ENCODE data around the gene PLCD3.

PLCD3 gene

DNA sequence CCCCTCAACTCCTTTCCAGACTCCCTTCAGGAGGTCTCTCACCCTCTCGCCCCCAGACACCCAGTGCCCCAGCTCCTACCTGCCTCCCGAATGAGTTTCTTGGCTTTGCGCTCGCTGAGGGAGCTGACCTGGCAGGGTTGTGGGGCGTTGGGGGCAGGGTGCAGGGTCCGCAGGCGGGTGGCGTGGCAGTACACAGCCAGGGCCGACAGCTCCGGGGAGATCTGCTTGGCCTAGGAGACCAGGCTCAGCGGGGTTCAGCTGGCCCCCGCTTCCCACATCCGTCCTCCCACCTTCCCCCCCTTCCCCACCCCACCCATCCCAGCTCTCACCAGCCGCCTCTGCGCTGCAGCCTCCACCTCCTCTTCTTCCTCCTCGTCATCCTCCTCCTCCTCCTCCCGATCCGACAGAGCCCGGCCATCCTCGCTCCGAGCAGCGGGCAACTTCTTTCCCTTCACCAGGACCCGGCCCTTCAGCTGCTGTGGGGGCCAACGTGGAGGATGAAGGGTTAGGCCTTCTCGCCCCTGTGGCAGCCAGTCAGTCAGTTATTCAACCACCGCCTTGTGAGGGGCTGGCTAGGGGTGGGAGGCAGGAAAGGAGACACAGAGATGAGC lies 17.2 kb downstream of the PLCD3 start:
- DNase-seq: no peak

DNA sequence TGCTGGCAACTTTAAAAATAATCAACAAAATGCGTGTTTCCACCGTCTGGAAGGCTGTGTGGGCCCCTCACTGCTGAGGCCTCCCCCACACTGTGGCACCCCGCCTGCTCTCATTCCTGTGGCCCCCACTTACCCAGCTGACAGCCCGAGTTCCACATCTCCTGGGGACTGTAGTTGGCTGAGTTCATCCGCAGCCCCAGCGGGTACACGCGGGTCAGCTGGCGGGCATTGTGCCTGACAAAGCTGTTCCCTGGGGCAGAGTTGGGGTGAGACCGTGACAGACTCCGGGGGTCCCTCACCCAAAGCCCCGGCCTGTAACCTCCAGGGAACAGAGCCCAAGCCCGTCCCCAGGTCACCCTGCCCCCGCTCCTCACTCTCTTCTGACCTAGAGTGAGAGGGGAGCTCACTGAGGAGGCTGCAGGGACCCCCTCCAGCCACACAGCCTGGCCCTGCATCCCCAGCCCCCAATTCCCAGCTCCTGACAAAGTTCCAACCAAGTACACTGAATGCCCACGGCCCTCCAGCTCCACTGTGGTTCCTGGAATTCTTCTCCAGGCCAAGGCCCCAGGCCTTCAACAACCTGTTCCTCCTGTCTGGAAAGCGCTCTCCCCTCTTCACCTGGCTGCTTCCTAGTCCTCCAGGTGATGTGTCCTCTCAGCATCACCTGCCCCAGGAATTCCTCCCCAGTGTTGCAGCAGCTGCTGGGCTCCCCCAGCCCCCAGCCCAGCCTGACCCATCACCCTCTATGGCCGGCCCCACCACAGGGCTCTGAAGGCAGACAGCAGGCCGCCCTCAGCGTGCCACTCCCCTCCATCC lies 18.0 kb downstream of the PLCD3 start:
- no peak for DNase-seq

- DNase-seq: no peak
Observed at GRCh38 chr17:45113424-45113754, 18.9 kb downstream of the PLCD3 start.

DNA sequence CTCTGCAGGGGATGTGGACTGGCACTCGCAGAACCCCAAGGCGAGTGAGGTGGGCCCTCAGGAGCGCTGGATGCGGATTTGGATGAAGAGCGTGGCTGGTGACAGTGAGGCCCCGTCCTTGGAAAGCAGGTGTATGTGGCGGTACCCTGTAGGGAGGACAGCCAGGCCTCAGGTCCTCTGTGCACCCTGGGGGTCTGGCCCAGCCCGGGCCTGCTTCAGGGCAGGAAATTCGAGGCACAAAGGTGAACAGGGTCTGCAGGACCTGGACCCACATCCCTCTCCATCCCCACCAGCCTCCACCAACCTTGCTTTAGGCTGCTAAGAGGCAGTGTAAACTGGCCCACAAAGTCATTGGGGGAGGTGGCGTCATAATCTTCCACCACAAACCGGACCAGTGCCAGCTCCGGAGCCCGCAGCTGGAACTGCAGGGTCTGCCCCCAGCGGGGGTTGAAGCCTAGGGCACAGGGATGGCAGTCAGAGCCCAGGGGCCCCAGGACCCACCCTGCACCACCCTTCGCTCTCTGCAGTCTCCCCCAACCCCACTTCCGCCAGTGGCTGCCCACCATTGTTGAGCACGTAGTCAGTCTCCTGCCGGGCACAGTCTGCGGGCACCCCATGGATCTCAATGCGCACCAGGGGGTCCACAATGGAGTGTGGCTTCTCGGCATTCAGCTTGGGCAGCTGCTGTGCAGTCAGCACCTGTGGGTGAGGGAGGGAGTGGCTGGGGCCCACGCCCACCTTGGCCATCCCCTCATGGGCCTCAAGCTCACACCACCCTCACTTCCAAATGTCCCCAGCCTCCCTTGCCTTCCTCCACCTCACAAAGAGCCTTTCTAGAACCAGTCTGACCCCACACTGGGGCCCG lies 19.5 kb downstream of the PLCD3 start:
- DNase-seq: no peak

DNA sequence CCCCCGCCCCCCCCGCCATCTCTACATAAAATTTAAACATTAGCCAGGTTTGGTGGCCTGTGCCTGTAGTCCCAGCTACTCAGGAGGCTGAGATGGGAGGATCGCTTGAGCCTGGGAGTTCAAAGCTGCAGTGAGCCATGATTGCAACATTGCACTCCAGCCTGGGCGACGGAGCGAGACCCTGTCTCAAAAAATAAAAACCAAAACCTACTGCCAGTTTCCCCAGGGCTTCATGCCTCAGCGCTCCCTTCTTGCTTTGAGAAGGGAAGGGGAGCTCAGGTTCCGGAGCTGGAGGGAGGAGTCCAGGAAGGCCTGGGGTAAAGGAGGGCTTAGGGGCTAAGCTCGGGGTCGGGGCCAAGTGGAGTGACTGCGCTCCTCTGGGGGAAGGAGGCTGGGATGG lies 20.5 kb downstream of the PLCD3 start:
- no peak for DNase-seq

DNA sequence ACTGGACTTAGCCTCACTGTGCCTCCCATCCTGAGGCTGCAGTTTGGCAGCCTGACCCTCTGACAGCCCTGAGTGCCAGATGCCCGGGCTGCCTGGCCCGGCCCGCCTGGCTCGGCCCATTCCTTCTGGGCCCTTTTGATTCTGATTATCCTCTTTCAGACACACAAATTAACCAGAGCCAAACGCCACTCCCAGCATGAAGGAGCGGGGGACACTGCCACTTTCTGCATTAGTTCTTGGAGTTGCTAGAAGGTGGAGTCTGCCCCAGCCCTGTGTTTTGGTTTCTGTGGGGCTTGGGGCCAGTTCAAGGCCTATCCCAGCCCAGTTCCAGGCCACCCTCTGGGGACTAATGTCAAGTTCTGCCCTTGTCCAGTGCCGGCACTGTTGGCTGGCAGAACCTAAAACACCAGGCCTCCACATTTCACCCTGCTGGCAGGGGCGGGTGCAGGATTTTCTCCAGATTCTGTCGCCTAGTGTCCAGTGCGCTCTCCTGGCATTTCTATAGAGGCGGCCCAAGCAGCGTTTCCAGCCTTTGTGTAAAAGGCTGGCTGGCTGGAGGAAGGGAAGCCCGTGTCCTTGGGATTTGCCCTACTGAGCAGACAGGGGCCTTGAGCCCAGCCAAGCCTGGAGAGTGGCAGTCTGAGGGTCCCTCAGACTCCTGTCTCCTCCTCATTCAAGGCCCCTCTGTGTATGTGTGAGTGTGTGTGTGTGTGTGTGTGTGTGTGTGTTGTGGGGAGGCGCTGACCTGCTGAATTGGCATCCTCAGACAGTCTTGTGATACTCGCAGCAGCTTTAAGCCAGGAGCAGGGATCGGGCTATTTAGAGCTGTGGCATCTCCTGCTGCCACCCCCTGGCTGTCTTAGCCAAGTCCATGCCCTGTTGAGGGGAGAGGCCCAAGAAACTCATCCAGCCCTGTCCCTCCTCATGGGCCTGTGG lies 21.4 kb downstream of the PLCD3 start:
- DNase-seq: no peak

GRCh38 chr17:45108595-45109521 lies 23.5 kb downstream of the PLCD3 start:
- DNase-seq: no peak

GRCh38 chr17:45108051-45108450 lies 24.3 kb downstream of the PLCD3 start:
- DNase-seq: no peak

- DNase-seq: no peak
Observed at GRCh38 chr17:45107293-45108010, 24.9 kb downstream of the PLCD3 start.

DNA sequence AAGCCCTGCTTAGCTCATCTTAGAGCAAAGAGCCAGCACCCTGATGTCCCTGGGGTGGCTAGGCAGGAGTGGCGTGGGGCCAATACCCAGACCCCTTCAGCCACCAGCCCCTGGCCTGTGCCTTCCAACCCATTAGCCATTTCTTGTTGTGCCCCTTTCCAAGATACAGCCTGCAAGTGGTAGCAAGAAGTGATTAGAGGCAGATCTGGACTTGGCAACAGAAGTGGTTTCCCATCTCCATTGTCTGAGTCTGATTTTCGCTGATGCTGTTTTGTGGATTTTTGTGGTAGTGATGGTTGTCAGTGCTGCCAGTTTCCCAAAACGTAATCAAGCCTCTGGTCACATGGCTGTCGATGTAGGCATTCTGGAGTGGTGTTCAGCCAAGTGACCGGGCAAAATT lies 25.7 kb downstream of the PLCD3 start:
- DNase-seq: no peak

- no peak for DNase-seq
Observed at GRCh38 chr17:45106096-45106495, 26.2 kb downstream of the PLCD3 start.

DNA sequence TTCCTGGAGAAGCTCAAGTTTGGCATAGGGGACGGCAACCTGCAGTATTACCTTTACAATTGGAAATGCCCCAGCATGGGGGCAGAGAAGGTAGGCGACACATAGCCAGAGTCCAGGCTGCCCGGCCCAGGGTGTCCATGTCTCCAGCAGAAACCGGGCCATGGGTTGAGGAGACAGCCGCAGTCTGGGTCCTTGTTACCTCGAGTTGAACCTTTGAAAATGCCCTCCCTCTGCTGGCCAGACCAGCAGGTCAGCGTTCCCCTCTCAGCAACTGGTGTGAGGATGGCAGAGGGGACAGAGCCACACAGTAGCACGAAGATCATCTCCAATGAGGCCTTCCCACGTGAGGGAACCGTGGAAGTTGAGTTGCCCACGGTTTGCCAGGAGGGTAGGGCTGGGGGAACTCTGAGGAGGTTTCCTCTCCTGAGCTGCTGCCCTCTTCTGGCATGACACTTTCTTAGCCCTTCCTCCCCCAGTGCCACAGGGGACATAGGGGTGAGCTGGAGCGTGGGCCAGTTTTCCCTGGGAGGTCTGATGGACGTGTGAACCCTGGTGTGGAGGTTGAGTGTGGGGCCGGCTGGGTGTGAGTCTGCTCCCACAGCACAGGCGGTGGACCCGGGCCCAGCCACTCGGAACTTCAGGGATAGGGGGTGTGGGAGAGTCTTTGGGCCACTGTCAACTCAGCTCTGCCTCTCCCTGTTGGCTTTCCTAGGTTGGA lies 27.2 kb downstream of the PLCD3 start:
- no peak for DNase-seq

DNA sequence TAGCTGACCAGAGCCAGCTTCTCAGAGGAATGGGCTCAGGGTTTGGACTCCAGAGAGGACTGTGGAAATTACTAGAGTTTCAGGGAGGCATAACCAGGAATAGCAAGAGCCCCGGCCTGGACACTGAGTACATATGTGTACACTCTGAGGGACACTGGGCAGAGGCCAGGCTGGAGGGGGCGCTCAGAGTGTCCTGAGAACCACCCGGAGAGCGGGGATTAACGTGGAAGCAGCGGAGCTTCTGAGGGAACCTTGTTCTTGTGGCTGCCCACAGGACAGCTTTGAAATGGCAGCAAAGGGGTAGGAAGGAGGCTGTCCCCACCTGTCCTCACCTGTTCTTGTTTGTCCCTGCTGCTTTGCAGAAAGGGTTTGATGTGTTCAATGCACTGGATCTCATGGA lies 27.8 kb downstream of the PLCD3 start:
- DNase-seq: no peak

- DNase-seq: no peak
Observed at GRCh38 chr17:45104029-45104428, 28.3 kb downstream of the PLCD3 start.

DNA sequence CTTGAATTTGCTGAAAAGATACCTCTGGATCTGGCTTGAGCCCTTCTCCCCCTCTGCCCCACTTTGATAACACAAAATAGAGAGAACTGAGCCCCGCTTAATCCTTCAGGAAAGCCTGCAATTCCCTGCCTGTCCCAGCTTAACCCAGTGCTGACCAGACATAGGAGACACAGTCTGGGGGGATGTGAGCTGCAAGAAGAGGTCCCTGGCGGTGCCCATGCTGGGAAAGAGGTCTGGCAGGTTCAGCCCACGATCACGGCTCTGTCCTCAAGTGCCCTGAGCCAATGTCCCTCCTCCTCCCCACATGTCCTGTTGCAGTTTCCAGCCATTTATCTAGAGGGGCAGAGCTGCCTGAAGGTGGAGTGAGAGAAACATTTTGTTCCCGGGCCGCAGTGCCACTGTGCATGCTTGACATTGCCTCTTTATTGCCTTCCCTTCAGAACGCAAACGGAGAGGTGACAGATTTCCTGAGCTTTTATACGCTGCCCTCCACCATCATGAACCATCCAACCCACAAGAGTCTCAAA lies 29.0 kb downstream of the PLCD3 start:
- no peak for DNase-seq

- DNase-seq: no peak
Observed at GRCh38 chr17:45102856-45103255, 29.5 kb downstream of the PLCD3 start.

GRCh38 chr17:45101883-45102811 lies 30.2 kb downstream of the PLCD3 start:
- DNase-seq: no peak

GRCh38 chr17:45101546-45101882 lies 30.8 kb downstream of the PLCD3 start:
- no peak for DNase-seq

Measured in T1000 (cell line).